Ammon's horn (tissue), 1 donor: Measurements from ENCODE around the gene MRAS.
A peak's percentile ranks its signal among the peaks of the same experiment; 100 is the strongest.
"Not testable (repeated sequence)": the region's sequence is repeated elsewhere in the genome, so short reads cannot be mapped to it uniquely, and the experiment has no call there.

Experiments used
- DNase-seq: peaks from one replicate; pipeline ENCODE4 v3.0.0-alpha.2; 2016; ENCODE audit warnings: low spot score

Gene MRAS

DNA sequence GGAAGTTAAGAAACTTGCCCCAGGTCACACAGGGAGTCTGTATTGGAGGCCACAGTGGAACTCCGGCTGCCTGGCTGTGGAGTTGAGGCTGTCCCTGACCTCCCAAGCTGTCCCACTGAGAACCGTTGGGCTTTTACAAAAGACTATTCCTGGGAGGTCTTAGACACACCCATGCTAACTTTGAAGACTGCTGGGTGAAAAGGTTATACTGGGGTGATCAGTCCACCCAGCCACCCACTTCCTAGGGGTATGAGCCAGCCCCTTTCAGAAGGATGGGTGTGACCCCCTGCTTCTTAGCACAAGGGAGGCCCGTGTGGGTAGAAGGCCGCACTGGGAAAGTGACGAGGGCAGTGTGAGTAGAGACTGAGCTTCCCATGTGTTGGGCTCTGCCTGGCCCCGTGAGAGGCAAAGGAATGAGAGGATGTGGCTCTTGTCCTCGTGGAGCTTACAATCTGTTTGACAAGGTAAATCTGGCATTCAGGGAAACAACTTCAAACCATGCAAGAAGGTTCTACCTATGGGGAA lies 19.0 kb downstream of the MRAS start:
- DNase-seq = no peak

DNA sequence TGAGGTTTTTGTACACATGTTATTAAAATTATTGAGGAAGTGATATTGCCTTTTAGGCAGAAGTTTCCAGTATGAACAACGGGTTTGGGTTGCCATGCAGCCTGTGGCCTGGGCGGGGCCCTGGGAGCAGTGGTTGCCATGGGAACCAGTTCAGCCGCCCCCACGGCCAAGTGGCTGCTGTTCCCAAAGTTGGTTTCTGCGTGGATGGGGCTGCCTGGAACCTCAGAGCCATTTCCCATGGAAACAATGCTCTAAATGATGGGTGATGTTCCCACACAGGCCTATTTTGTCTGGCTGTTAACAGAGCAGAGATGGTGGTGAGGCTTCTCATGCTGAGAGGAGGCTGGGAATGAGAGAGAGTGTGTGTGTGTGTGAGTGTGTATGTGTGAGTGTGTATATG lies 19.5 kb downstream of the MRAS start:
- peak; percentile 89 for DNase-seq

DNA sequence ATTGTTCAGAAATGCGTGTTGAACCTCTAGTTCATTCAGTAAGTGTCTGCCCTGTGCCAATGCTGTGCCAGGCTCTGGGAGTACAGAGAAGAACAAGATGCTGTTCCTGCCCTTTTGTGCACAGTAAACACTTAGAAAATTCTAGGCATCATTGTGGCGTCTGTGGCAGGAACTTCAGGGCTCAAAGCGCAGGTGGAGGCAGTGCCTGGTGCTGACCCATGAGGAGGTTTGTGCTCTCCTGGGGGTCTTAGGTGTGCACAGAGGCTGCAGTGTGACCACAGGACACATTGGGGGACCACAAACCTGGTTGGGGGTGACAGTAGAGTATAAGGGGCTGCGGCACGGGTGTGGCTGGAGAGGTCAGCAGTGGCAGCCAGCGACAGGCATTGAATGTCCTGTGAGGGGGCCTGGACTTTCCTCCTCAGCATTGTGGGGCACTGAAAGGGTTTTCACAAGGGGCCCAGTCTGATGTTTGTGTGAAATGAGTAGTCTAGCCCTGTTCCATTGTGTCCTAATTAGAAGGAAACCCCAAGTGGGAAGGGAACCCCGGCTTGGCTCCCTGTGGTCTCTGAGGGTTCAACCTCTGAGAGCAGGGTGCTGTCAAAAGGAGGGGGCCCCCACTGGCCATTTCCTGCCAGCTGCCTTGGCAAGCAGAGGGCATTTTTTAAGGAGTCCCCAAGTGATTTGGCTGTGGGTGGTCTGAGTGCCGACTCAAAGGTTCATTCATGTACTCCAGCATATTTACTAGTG lies 20.9 kb downstream of the MRAS start:
- no peak for DNase-seq

DNA sequence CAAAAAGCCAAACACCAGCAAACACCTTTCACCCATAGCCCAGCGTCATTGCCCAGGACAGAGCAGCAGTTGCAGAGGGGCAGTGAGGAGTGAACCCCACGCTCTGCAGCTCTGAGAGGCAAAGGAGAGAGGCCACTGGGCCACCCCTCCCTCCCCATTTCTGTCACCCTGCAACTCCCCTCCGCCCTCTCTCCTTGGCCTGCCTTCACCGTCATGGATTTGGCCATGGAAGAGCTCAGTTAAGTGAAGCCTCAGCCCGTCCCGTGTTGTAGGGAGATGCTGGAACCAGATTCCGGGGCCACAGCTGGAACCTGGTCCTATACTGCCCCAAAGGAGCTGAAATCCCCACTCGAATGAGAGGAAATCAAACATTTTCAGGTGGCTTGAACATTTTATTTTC lies 21.9 kb downstream of the MRAS start:
- no peak for DNase-seq

DNA sequence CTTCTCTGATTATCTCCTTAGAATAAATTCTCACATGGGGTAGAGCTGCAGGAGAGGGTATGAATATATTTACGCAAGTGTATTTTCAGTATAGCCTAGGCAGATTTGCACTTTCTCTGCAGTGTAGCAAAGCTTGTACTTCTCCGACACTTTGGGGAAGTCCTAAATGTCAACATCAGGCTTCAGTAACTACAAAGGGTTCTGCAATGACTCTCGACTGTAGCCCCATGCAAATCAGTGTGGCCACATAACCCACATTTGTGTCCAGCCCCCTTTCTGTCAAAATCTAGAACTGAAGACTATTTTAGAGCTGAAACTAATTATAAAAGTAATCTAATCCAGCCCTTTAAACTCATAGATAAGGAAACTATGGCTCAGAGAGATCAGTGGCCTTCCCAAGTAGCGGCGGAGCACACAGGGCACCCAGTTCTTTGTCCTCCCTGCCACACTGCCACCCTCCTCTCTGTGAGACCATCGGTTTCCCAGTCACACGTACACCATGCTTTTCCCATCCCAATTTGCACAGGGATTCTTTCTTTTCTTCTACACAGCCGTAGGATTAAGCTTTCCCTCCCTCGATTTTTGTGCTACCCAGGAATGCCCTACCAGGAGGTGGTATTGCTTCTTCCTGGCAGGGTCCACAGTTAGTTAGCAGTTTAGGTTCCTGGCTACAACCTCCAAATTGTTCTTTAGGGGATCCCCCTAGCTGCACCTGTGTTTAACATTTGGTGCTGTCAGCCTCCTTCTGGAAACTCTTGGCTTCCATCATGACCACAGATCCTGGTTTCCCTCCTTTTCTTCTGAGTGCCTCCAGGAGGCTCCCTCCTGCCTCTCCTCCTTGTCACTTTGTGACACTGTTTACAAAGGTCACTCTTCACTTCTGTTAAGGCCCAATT lies 22.9 kb downstream of the MRAS start:
- DNase-seq = no peak

DNA sequence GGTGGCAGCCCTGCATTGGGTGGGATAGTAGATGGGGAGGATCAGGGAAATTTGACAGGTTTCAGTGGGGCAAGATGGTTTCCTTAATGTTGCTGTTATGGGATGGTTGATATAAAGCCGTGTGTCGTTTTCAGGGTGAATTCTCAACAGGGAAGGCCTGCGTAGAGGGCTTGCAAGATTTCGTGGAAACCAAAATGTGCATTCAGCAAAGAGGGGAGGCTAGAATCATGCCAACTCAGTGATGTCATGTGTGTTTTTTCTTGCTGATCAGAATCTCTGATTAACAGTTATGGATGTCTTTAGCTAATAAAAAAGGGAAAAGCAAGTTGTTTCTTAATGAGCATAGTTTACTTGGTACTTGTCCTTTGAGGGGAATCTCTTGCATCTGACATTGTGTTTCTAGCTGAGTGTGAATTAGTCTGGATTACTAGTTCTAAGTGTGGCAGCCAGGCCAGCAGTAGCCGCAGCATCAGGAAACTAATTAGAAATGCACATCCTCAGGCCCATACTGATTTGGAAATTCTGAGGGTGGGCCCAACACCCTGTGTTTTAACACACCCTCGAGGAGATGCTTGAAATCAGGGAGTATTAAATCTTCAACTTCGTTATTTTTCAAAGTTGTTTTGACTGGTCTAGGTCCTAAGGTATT lies 24.8 kb downstream of the MRAS start:
- no peak for DNase-seq

DNA sequence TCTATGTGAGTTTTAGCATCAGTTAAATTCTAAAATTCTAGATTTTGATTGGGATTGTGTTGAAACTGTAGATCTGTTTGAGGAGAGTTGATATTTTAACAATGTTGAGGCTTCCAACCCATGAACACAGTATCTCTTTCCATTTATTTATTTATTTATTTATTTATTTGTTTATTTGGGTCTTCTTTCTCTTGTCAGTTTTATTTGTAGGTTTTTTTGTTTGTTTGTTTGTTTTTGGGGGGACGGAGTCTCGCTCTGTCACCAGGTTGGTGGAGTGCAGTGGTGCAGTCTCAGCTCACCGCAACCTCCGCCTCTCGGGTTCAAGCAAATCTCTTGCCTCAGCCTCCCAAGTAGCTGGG lies 25.3 kb downstream of the MRAS start:
- DNase-seq = no peak

DNA sequence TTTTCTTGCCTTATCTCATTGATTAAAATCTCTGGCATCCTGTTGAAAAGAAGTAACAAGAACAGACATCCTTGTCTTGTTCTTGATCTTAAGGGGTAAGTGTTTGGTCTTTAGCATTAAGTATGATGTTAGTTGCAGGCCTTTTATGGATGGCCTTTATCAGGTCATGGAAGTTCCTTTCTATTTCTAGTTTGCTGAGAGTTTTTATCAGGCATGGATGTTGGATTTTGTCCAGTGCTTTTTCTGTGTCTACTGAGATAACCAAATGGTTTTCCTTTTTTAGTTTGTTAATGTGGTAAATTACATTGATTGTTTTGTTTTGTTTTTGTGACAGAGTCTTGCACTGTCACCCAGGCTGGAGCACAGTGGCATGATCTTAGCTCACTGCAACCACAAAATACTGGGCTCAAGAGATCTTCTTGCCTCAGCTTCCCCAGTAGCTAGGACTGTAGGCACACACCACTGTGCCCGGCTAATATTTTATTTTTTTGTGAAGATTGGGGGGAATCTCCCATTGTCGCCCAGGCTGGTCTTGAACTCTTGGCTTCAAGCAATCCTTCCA lies 26.3 kb downstream of the MRAS start:
- DNase-seq = no peak

DNA sequence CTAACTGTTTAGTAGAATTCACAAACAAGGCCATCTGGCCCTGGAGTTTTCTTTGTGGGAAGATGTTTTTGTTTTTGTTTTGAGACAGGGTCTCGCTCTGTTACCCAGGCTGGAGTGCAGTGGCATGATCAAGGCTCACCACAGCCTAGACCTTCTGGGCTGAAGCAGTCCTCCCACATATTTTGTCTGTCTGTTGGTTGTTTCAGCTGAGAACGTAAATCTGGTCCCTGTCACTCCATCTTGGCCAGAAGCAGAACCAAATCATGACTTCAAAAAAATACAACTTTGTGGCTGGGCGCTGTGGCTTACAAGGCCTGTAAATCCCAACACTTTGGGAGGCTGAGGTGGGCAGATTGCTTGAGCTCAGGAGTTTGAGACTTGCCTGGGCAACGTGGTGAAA lies 27.1 kb downstream of the MRAS start:
- DNase-seq = no peak

DNA sequence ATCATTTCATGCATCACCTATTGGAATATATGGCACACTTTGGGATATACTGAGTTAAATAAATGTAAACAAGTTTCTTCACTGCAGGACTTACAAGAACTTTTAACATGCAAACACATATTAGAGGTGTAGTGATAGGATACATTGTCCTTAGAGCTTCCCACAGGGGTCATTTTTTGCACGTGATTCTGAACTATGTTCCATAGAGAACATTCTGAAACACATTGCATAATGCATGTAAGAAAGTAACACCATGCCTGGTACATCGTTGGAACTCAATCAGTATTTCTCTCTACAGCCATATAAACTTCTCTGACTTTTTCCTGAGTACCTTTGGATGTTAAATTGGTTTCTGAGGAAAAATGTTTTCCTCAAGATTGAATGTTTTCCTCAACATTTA lies 28.3 kb downstream of the MRAS start:
- no peak for DNase-seq

DNA sequence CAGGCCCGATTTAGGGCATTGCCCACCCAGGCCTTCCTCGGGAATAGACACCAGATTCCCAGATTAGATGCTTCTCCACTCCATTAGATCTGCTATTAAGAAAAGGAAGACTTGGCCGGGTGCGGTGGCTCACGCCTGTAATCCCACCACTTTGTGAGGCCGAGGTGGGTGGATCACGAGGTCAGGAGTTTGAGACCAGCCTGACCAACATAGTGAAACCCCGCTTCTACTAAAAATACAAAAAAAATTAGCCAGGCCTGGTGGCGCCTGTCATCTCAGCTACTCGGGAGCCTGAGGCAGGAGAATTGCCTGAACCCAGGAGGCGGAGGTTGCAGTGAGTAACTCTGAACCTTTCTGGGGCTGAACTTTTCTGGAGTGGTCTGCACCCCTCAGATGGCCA lies 28.8 kb downstream of the MRAS start:
- not testable (repeated sequence) for DNase-seq

DNA sequence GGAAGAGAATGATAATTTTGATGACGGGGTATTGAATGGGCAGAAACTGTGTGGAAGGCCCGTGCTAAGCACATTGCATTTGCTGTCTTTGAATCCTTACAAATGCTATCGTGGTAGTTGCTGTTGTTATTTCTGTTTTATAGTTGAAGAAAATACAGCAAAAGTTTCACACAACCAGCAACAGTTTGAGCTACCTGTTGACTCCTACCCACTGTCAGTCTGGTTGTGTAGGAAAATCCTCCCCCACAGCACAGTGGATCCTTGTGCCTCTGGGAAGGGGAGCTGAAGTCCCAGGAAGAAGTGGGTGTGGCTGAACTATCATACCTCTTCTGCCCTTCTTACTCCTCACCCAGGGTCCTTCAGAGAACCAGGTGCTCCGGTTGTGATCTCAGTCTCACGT lies 29.4 kb downstream of the MRAS start:
- no peak for DNase-seq

DNA sequence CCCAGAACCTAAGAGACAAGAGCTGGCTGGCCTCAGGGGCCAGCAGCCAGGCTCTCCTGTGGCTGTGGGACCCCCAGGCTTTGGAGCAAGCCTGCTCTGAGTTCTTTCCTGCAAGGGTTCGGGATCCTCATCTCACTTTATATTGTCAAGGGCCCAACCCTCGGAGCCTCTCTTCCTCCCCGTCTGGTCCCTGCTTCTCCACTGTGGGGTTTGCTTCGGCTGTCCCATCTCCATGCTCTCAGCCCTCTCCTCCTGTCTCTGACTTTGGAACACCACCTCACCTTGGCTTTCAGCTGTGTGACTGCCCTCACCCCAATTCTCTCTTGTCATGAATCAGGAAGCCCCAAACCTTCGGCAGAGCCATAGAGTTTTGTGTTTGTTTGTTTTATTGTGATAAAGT lies 30.0 kb downstream of the MRAS start:
- DNase-seq = no peak

DNA sequence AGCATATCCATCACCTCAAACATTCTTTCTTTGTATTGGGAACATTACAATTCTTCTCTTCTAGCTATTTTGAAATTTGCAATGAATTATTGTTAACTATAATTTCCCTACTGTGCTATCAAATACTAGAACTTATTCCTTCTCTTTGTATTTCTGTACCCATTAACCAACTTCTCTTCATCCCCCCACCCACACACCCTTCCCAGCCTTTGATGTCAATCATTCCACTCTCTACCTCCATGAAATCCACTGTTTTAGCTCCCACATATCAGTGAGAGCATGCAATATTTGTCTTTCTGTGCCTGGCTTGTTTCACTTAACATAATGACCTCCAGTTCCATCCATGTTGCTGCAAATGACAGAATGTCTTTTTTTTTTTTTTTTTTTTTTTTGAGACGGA lies 30.6 kb downstream of the MRAS start:
- no peak for DNase-seq

DNA sequence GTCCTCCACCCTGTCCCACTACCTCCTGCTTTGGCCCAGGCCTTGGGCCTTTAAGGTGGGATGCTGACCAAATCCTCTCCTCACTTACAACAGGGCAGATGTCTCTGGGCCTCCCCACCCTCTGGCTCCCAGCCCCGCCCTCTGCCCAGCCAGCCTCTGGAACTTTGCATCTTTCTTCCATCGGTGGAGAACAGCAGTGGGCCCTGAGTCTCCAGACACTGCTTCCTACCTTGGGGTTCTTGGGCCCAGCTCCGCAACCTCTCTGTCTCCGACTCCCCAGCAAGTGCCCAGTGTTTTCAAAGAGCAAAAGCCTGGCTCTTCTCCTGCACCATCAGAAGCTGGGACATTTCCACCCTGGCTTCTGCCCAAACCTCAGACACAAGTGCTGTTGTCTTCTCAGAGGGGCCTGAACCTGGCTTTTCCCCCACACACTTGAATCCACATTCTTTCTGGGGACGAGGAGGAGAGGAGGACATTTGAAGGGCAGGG lies 33.1 kb downstream of the MRAS start:
- DNase-seq = peak; percentile 94

DNA sequence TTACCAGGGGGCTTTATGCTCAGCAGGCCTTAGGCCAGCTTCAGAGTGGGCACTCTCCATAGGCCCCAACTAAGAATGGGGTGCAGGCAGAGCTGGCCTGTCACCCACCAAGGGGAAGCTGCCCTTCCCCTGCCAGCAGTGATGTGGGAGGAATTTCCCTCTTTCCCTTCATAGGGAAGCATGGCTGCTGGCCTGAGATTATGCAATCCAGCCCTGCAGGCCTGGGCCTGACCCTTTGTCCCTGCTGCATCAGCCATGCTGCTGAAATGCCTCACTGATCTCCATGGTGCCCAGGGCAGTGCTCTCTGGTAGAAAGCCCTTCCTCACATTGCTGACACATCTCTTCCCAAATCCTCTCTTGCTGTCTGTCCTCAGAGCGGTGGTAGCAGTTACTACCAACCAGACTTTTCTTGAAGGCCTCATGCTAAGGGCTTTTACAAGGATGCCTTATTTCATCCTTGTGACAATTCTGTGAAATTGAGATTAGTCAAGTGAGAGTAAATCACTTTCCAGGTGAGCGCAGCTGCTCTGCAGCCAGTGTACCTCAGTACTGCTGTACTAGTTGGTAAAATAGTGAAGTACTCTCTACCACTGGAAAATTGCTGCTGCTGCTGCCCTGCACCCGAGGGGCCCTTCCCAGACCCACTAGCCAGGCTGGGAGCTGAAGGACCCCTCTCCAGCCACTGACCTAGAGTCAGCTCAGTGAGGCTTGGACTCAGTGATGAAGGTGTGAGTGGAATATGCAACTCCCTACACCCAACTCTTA lies 33.8 kb downstream of the MRAS start:
- DNase-seq = peak; percentile 83

DNA sequence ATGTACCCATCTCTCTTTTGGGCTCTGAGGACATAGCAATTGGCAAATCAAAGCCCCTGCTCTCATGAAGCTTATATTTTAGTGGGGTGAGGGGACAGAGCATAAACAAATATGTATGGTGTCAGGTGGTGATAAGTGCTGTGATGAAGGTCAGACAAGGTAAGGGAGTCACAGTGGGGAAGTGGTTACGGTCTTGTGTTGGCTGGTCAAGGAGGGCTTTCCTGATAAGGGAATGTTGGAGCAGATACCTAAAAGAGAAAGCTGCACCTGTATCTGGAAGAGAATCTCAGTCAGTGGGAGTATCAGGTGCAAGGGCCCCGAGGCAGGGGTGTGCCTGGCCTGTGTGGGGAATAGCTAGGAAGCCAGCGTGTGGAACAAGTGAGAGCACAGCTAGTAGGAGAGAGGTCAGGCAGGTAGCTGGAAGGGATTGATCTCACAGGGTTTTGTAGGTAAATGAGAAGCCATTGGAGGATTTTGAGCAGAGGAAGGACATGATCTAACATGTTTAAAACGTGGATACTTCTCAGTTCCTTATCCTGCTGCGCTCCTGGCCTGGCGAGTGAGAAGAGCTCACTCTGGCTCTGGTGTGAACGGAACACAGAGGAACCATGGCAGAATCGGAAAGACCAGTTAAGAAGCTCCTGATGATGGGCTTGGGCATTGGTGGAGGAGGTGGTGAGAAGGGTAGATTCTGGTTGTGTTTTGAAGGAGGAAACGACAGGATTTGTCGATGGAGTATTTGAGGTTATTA lies 35.5 kb downstream of the MRAS start:
- no peak for DNase-seq

DNA sequence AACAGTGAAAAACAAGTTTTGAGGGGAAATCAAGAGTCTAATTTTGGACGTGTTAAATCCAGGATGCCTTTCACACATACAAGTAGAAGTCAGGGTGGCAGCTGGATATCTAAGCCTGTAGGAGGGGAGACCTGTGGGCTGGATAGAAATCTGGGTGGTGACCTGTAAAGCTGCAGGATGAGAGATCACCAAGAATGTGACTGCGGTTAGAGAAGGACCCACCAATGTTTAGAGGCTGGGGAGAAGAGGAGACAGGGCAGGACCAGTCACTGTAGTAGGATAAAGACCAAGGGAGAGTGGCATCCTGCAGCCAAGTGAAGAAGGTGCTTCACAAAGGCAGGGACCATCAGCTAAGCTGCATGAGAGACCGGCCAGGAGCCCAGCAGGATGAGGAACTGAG lies 36.2 kb downstream of the MRAS start:
- no peak for DNase-seq

DNA sequence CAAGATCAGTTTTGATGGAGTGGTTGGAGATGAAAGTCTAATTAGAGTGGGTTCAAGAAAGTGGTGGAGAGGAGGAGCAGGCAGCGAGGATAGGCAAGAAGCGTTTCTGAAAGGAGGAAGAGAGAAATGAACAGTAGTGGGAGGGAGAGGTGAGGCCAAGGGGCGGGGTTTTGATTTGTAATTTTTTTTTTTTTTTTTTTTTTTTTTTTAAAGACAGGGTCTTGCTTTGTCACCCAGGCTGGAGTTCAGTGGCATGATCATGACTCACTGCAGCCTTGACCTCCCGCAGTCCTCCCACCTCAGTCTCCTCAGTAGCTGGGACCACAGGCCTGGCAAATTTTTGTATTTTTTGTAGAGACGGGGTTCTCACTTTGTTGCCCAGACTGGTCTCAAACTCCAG lies 36.6 kb downstream of the MRAS start:
- no peak for DNase-seq

DNA sequence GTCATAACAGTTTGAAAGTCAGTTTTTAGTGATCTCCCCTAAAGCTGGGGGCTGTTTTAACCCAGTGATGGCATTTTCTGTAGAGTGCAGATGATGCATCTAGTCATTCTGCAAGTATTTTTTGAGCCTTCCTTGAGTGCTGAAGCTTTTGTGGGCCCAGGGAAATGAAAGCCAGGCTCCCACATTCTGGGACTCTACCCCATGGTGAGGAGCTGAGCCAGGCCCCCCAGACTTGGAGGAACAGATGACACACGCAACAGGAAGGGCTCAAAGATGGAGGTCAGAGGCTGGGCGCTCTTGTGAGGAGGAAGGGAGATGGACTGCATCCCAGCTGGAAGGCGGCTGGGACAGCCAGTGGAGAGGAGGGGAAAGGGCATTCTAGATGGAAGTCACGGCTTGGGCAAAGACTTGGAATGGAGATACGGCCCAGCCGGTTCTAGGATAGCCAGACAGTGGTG lies 40.8 kb downstream of the MRAS start:
- no peak for DNase-seq
